Esophagus muscularis mucosa (tissue), 4 donors: ENCODE results near the gene CNNM2.

ENCODE experiments used
- CTCF ChIP-seq, 3 experiments: fragments of 200-600 bp in 2 of 3; fragments of 450-650 bp in 1 of 3; sonication (generic) in 2 of 3; IDR thresholded peaks; one replicate each; pipeline ENCODE4 v1.5.1; 2017 to 2019; ENCODE audit warnings: antibody characterized with exemption in 3 of 3, mild to moderate bottlenecking in 2 of 3, moderate library complexity in 1 of 3
- EP300 ChIP-seq: sonication (generic); formaldehyde crosslinking; IDR thresholded peaks from one replicate; pipeline ENCODE4 v1.6.1; 2017; ENCODE audit warnings: antibody characterized with exemption
- POLR2A ChIP-seq: fragments of 450-650 bp; IDR thresholded peaks from one replicate; pipeline ENCODE4 v1.6.1; 2017; ENCODE audit warnings: antibody characterized with exemption, moderate library complexity, mild to moderate bottlenecking, low read depth
- POLR2AphosphoS5 ChIP-seq, 2 donors: sonication (generic); formaldehyde crosslinking; IDR thresholded peaks; one replicate each; pipeline ENCODE4 v1.6.1; 2017; ENCODE audit warnings: antibody characterized with exemption in 2 of 2

- TF ChIP-seq CTCF (IDR thresholded peaks at IDR 0.05) = no peak
- no peak for TF ChIP-seq POLR2A
- TF ChIP-seq POLR2AphosphoS5 (IDR thresholded peaks at IDR 0.05) = no peak
- TF ChIP-seq EP300 = no peak
Observed at GRCh38 chr10:102894466-102895213, 23.5 kb upstream of the CNNM2 start.
